ENCODE results near the gene BTBD9. TPM values are rescaled to one million over a fixed set of nuclear protein-coding genes. Genes with fewer than 3 reads are reported as not detected.
A peak's percentile ranks its signal among the peaks of the same experiment; 100 is the strongest.

The BTBD9 gene
- total and polyA plus RNA-seq, 2 donors (not counting 1 experiment from before 2014, with no cell fraction given), result 4.1 to 48.9 TPM

DNA sequence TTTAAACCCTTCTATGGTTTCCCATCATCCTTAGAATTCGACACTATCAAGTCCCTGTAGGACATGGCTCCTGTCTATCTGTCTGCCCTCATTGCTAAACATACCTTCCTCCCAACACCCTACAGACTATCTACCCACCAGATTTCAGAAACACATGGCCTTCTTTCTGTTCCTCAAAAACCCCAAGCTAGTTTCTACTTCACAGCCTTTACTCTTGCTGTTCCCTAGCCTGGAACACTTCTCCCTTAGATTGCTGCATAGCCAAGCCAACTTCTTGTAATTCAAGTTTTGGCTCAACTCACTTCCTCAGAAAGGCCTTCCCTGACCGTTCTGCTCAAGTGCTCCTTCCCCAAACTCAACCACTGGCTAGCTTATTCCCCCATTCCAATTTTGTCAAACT, 156.2 kb downstream of the BTBD9 start:
- no peak overlapping the region for H3K27ac Mint-ChIP-seq
- POLR2A ChIA-PET, result no interaction called here

DNA sequence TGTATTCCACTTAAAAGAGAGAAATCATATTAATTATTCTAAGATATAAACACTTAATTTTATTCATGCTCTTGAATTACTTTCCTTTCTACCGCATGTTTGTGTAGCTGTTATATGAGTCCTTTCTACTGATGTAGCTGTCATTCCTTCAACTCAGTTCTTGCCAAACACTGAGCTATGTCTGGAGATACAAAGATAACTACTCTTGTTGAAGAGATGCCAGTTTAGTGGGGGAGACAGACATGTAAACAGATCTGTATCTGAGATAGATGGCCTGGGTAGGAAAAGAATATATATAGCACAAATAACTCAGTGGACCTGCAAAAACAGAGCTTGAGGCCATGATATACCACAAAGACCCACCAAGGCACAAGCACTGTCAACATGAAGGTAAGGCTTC, 157.3 kb downstream of the BTBD9 start:
- DNase-seq (no peak), ATAC-seq (ENCODE audit: low read depth) (no peak)
- peaks cover 4% of the 10 kb centered on the region for H4K20me1 ChIP-seq (ENCODE audit: control insufficient read depth, insufficient read depth, low read length, poor library complexity, severe bottlenecking)
- no peaks in the 10 kb centered on the region for H3K27me3 ChIP-seq (replicated peaks in 1 of 4; ENCODE audit: control extremely low read depth in 1 of 4, control insufficient read depth in 3 of 4, insufficient read depth in 4 of 4, low read length in 3 of 4)
- H3K27ac Mint-ChIP-seq, result no peak overlapping the region
- intact Hi-C loops (cut with micrococcal nuclease), result no loop called here
- H3K27me3 Mint-ChIP-seq, result no peaks in the 10 kb centered on the region
- H3K9me3 ChIP-seq (ENCODE audit: control extremely low read depth in 1 of 3, control insufficient read depth in 2 of 3, insufficient read depth in 1 of 3, low read length in 2 of 3), result no peaks in the 10 kb centered on the region
- peaks cover 5% of the 10 kb centered on the region for H3K79me2 ChIP-seq (ENCODE audit: control insufficient read depth, insufficient read depth, low read length)
- ChIA-PET CTCF (interaction anchor here (0.7 to 2.7 kb wide), 2 partner anchors 12 to 294 kb away, joined by 4 to 15 read pairs; no protein-coding TSS in a partner anchor), POLR2A (no interaction called here)
- no peak overlapping the region for H3K27ac ChIP-seq (ENCODE audit: low read length in 2 of 2)
- no peak overlapping the region for H3K4me3 Mint-ChIP-seq
- H2AFZ ChIP-seq (ENCODE audit: insufficient read depth, low read depth, low read length, poor library complexity, severe bottlenecking), result no peak overlapping the region
- no peak overlapping the region for H3K4me3 ChIP-seq (ENCODE audit: control extremely low read depth in 1 of 5, extremely low read depth in 1 of 5, insufficient read depth in 1 of 5, low read depth in 2 of 5, low read length in 4 of 5)
- H3K4me1 Mint-ChIP-seq, result peaks cover 8% of the 10 kb centered on the region
- no CpG with 5 or more reads among the region's 1 CpG for WGBS (ENCODE audit: insufficient coverage)
- TF ChIP-seq, protein P1, sequence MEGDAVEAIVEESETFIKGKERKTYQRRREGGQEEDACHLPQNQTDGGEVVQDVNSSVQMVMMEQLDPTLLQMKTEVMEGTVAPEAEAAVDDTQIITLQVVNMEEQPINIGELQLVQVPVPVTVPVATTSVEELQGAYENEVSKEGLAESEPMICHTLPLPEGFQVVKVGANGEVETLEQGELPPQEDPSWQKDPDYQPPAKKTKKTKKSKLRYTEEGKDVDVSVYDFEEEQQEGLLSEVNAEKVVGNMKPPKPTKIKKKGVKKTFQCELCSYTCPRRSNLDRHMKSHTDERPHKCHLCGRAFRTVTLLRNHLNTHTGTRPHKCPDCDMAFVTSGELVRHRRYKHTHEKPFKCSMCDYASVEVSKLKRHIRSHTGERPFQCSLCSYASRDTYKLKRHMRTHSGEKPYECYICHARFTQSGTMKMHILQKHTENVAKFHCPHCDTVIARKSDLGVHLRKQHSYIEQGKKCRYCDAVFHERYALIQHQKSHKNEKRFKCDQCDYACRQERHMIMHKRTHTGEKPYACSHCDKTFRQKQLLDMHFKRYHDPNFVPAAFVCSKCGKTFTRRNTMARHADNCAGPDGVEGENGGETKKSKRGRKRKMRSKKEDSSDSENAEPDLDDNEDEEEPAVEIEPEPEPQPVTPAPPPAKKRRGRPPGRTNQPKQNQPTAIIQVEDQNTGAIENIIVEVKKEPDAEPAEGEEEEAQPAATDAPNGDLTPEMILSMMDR (IDR thresholded peaks at IDR 0.05), result no peak
- peaks cover 21 to 25% of the 10 kb centered on the region in 2 donors for H3K4me1 ChIP-seq (ENCODE audit: control insufficient read depth in 2 of 2, insufficient read depth in 2 of 2, low read length in 2 of 2)
- H3K4me2 ChIP-seq (replicated peaks; ENCODE audit: low read depth, low read length, poor library complexity, severe bottlenecking), result no peak overlapping the region
- H3K9me3 Mint-ChIP-seq (ENCODE audit: insufficient read depth), result no peaks in the 10 kb centered on the region
- no peaks in the 10 kb centered on the region for H3K36me3 ChIP-seq (replicated peaks in 1 of 2; ENCODE audit: control extremely low read depth in 1 of 2, control insufficient read depth in 1 of 2, extremely low read depth in 1 of 2, insufficient read depth in 2 of 2, low read length in 1 of 2)
- no peak overlapping the region for H3K9ac ChIP-seq (ENCODE audit: low read length)

More for the DNA sequence above, 156.2 kb downstream of the BTBD9 start:
- H3K9me3 Mint-ChIP-seq (ENCODE audit: insufficient read depth), result no peaks in the 10 kb centered on the region
- H3K27me3 Mint-ChIP-seq, result no peaks in the 10 kb centered on the region
- 39% methylated on average over 2 of the region's 2 CpGs for WGBS (ENCODE audit: insufficient coverage)
- no peak overlapping the region for H3K4me3 ChIP-seq (ENCODE audit: control extremely low read depth in 1 of 5, extremely low read depth in 1 of 5, insufficient read depth in 1 of 5, low read depth in 2 of 5, low read length in 4 of 5)
- ATAC-seq (ENCODE audit: low read depth) (peak; percentile 57), DNase-seq (peak; percentile 60)
- peak overlapping the region in 1 of 2 donors; percentile 41 for H3K27ac ChIP-seq (ENCODE audit: low read length in 2 of 2)
- no peaks in the 10 kb centered on the region for H3K27me3 ChIP-seq (replicated peaks in 1 of 4; ENCODE audit: control extremely low read depth in 1 of 4, control insufficient read depth in 3 of 4, insufficient read depth in 4 of 4, low read length in 3 of 4)
- peaks cover 5% of the 10 kb centered on the region for H3K79me2 ChIP-seq (ENCODE audit: control insufficient read depth, insufficient read depth, low read length)
- no peaks in the 10 kb centered on the region for H3K36me3 ChIP-seq (replicated peaks in 1 of 2; ENCODE audit: control extremely low read depth in 1 of 2, control insufficient read depth in 1 of 2, extremely low read depth in 1 of 2, insufficient read depth in 2 of 2, low read length in 1 of 2)
- CTCF ChIA-PET, result interaction anchor here (1.2 to 2.7 kb wide), 2 partner anchors 11 to 87 kb away, joined by 3 to 15 read pairs; no protein-coding TSS in a partner anchor
- H3K9me3 ChIP-seq (ENCODE audit: control extremely low read depth in 1 of 3, control insufficient read depth in 2 of 3, insufficient read depth in 1 of 3, low read length in 2 of 3), result no peaks in the 10 kb centered on the region
- peaks cover 21 to 25% of the 10 kb centered on the region in 2 donors for H3K4me1 ChIP-seq (ENCODE audit: control insufficient read depth in 2 of 2, insufficient read depth in 2 of 2, low read length in 2 of 2)
- peaks cover 8% of the 10 kb centered on the region for H3K4me1 Mint-ChIP-seq
- intact Hi-C loops (cut with micrococcal nuclease), result no loop called here
- H4K20me1 ChIP-seq (ENCODE audit: control insufficient read depth, insufficient read depth, low read length, poor library complexity, severe bottlenecking), result peaks cover 4% of the 10 kb centered on the region
- no peak overlapping the region for H3K9ac ChIP-seq (ENCODE audit: low read length)
- no peak for TF ChIP-seq EZH2 (IDR thresholded peaks at IDR 0.05; ENCODE audit: borderline replicate concordance, insufficient read depth, low read depth, low read length, poor library complexity, severe bottlenecking)
- TF ChIP-seq, protein P1 (IDR thresholded peaks at IDR 0.05), result no peak
- no peak overlapping the region for H2AFZ ChIP-seq (ENCODE audit: insufficient read depth, low read depth, low read length, poor library complexity, severe bottlenecking)
- peak overlapping the region; percentile 26 for H3K4me2 ChIP-seq (replicated peaks; ENCODE audit: low read depth, low read length, poor library complexity, severe bottlenecking)
- no peak overlapping the region for H3K4me3 Mint-ChIP-seq

Data from B cell (primary cell).